SK-N-SH (cell line): ENCODE data around the gene SPOCK1. TPM values are rescaled to one million over a fixed set of nuclear protein-coding genes. Genes with fewer than 3 reads are reported as not detected.

ENCODE experiments used
- CTCF ChIA-PET: fragments of 300-600, 350-600 bp; formaldehyde crosslinking; extraction: SDS; loops from one replicate; lab custom pipeline; 2021; lab: Yijun Ruan, JAX
- POLR2A ChIA-PET: fragments of 350-600 bp; sonication (Branson Sonifier 250); formaldehyde crosslinking; extraction: SDS; loops from one replicate; lab custom pipeline; 2020; ENCODE audit warnings: antibody characterized with exemption, inconsistent platforms; lab: Yijun Ruan, JAX
- DNase-seq: peaks from one replicate; pipeline ENCODE4 v3.0.0; 2012
- H2AFZ ChIP-seq: fragments of 200-600 bp; sonication (generic); 2 replicates; pipeline ENCODE4 v1.8.1; 2016; ENCODE audit warnings: antibody characterized with exemption, mild to moderate bottlenecking, low read depth
- H3F3A ChIP-seq: fragments of 200-600 bp; sonication (generic); replicated peaks from 2 replicates; pipeline ENCODE3; 2016; ENCODE audit warnings: antibody characterized with exemption, mild to moderate bottlenecking; ENCODE audit not compliant: insufficient read depth
- H3K27ac ChIP-seq, 2 experiments: fragments of 200-500 bp in 1 of 2; fragments of 200-600 bp in 1 of 2; sonication (Bioruptor generic) in 1 of 2; sonication (generic), shearing (Covaris generic) in 1 of 2; 2 replicates each; pipeline versions ENCODE4 v1.5.1 to v1.6.1; 2014 to 2016; ENCODE audit warnings: low read depth in 2 of 2, inconsistent platforms in 1 of 2, low read length in 1 of 2, mild to moderate bottlenecking in 1 of 2, mixed read lengths in 1 of 2
- H3K27me3 ChIP-seq: fragments of 200-600 bp; sonication (generic), shearing (Covaris generic); 2 replicates; pipeline ENCODE4 v1.6.1; 2016; ENCODE audit warnings: mixed run types; ENCODE audit not compliant: insufficient read depth
- H3K36me3 ChIP-seq, 2 experiments: fragments of 200-500 bp in 1 of 2; fragments of 200-600 bp in 1 of 2; sonication (Bioruptor generic) in 1 of 2; sonication (generic) in 1 of 2; replicated peaks in 1 of 2; 2 replicates each; pipeline versions ENCODE3 to v1.5.1; 2014 to 2016; ENCODE audit warnings: low read length in 1 of 2, mild to moderate bottlenecking in 1 of 2; ENCODE audit not compliant: insufficient read depth in 2 of 2, control insufficient read depth in 1 of 2
- H3K4me1 ChIP-seq, 2 experiments: fragments of 200-500 bp in 1 of 2; fragments of 200-600 bp in 1 of 2; sonication (Bioruptor generic) in 1 of 2; sonication (generic), shearing (Covaris generic) in 1 of 2; 2 replicates each; pipeline versions ENCODE4 v1.5.1 to v1.6.1; 2014 to 2016; ENCODE audit warnings: low read depth in 1 of 2, low read length in 1 of 2, mixed run types in 1 of 2; ENCODE audit not compliant: insufficient read depth in 2 of 2, control insufficient read depth in 1 of 2
- H3K4me2 ChIP-seq: fragments of 200-600 bp; sonication (generic), shearing (Covaris generic); 2 replicates; pipeline ENCODE4 v1.6.1; 2017; ENCODE audit warnings: mixed run types
- H3K4me3 ChIP-seq, 2 experiments: fragments of 200-500 bp in 1 of 2; fragments of 200-600 bp in 1 of 2; sonication (Bioruptor generic) in 1 of 2; sonication (generic), shearing (Covaris generic) in 1 of 2; 2 replicates each; pipeline versions ENCODE4 v1.5.1 to v1.8.1; 2014 to 2016; ENCODE audit warnings: low read depth in 2 of 2, inconsistent platforms in 1 of 2, low read length in 1 of 2, mild to moderate bottlenecking in 1 of 2, mixed read lengths in 1 of 2, moderate library complexity in 1 of 2
- H3K79me2 ChIP-seq: fragments of 200-600 bp; sonication (generic); 2 replicates; pipeline ENCODE4 v1.8.1; 2017; ENCODE audit warnings: mild to moderate bottlenecking; ENCODE audit not compliant: insufficient read depth
- H3K9ac ChIP-seq: fragments of 200-600 bp; sonication (generic); 2 replicates; pipeline ENCODE4 v1.6.1; 2017; ENCODE audit warnings: mixed run types
- H3K9me2 ChIP-seq: fragments of 200-600 bp; sonication (generic); 2 replicates; pipeline ENCODE4 v1.6.1; 2017; ENCODE audit warnings: mixed run types
- H3K9me3 ChIP-seq: fragments of 200-600 bp; sonication (generic); 2 replicates; pipeline ENCODE4 v1.6.1; 2017; ENCODE audit warnings: mixed run types, mild to moderate bottlenecking, moderate library complexity
- H4K20me1 ChIP-seq: fragments of 200-600 bp; sonication (generic); 2 replicates; pipeline ENCODE4 v1.6.1; 2017; ENCODE audit warnings: mild to moderate bottlenecking, mixed run types; ENCODE audit not compliant: insufficient read depth
- CTCF ChIP-seq: fragments of 200-600 bp; sonication (generic); IDR thresholded peaks from 2 replicates; pipeline ENCODE4 v1.6.1; 2017; ENCODE audit warnings: antibody characterized with exemption, mild to moderate bottlenecking, moderate library complexity
- EP300 ChIP-seq, 2 experiments: IDR thresholded peaks; 2 replicates each; pipeline versions ENCODE4 v1.4.0 to v1.6.1; 2012; ENCODE audit warnings: borderline replicate concordance in 1 of 2, low read depth in 1 of 2, low read length in 1 of 2
- FOSL2 ChIP-seq: IDR thresholded peaks from 2 replicates; pipeline ENCODE4 v1.4.0; 2012; ENCODE audit warnings: low read depth, mild to moderate bottlenecking, moderate library complexity, borderline replicate concordance
- FOXJ3 ChIP-seq: sonication (generic); formaldehyde crosslinking; IDR thresholded peaks from 2 replicates; pipeline ENCODE4 v1.5.1; 2020; ENCODE audit warnings: mild to moderate bottlenecking, missing genetic modification reagents
- FOXM1 ChIP-seq: IDR thresholded peaks from 2 replicates; pipeline ENCODE4 v1.4.0; 2012; ENCODE audit warnings: low read depth, mild to moderate bottlenecking
- IRF3 ChIP-seq: fragments of 150-350 bp; IDR thresholded peaks from 2 replicates; pipeline ENCODE4 v1.6.1; 2016; ENCODE audit warnings: mild to moderate bottlenecking, low read depth, low read length
- JUND ChIP-seq: IDR thresholded peaks from 2 replicates; pipeline ENCODE4 v1.4.0; 2012
- MEF2A ChIP-seq: IDR thresholded peaks from 2 replicates; pipeline ENCODE4 v1.4.0; 2012; ENCODE audit warnings: low read depth, borderline replicate concordance
- MXI1 ChIP-seq: IDR thresholded peaks from 2 replicates; pipeline ENCODE4 v1.6.1; 2012; ENCODE audit warnings: mild to moderate bottlenecking, low read depth, low read length, improper control_type of control experiment
- NFIC ChIP-seq: IDR thresholded peaks from 2 replicates; pipeline ENCODE4 v1.4.0; 2012; ENCODE audit warnings: borderline replicate concordance
- NRF1 ChIP-seq: IDR thresholded peaks from 2 replicates; pipeline ENCODE4 v1.6.1; 2012; ENCODE audit warnings: low read depth, mild to moderate bottlenecking, low read length
- RCOR1 ChIP-seq: fragments of 150-350 bp; IDR thresholded peaks from 2 replicates; pipeline ENCODE4 v1.6.1; 2017; ENCODE audit warnings: antibody characterized with exemption, low read length
- RFX5 ChIP-seq: IDR thresholded peaks from 2 replicates; pipeline ENCODE4 v1.6.1; 2012; ENCODE audit warnings: mild to moderate bottlenecking, improper control_type of control experiment, low read length
- RXRA ChIP-seq: IDR thresholded peaks from 2 replicates; pipeline ENCODE4 v1.4.0; 2012; ENCODE audit warnings: low read depth, mild to moderate bottlenecking, borderline replicate concordance
- SMC3 ChIP-seq: IDR thresholded peaks from 2 replicates; pipeline ENCODE4 v1.6.1; 2012; ENCODE audit warnings: low read depth, low read length, improper control_type of control experiment
- TCF12 ChIP-seq: IDR thresholded peaks from 2 replicates; pipeline ENCODE4 v1.4.0; 2012
- TEAD4 ChIP-seq: IDR thresholded peaks from 2 replicates; pipeline ENCODE4 v1.4.0; 2012; ENCODE audit warnings: mild to moderate bottlenecking, borderline replicate concordance; ENCODE audit not compliant: insufficient read depth
- USF2 ChIP-seq: fragments of 150-350 bp; IDR thresholded peaks from 2 replicates; pipeline ENCODE4 v1.6.1; 2017; ENCODE audit warnings: antibody characterized with exemption, low read length, low read depth, borderline replicate concordance
- ZBTB33 ChIP-seq: IDR thresholded peaks from 2 replicates; pipeline ENCODE4 v1.4.0; 2012; ENCODE audit warnings: low read depth, borderline replicate concordance
- WGBS: methylation state at CpG from one replicate; pipeline ENCODE4 v1.1.6; 2017; ENCODE audit warnings: low lambda C conversion rate; 5-methylcytosine and 5-hydroxymethylcytosine counted together
- polyA plus RNA-seq, 3 experiments: library from polyadenylated mRNA; depleted of rRNA; stranded (reverse); fragments of >200 nt; gene quantifications; 2 replicates each; pipeline ENCODE4 v1.2.3, GENCODE V29; 2012
- TF ChIP-seq, protein P1 (sequence below): IDR thresholded peaks from 2 replicates; pipeline ENCODE4; 2012

Gene SPOCK1
- polyA plus RNA-seq, 1 of the 3 experiments (the other 2 are of a cell fraction), result 11.3 TPM

DNA sequence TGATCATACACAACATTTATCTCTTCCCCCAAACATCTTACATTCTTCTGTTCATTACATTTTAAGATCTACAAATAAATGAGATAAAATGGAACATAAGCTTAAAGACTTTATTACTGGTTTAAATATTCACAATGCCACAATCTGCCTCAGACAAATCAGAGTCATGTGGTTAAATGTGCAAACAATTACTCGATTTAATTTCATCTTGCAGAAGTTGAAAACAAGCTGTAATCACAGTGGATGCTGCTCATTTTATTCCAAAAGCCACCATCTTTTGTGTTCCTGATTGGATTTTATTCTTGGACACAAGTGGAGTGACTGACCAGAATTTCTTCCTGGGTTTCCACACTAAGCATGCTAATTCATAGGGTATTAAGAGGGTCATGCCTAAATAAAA lies 33.2 kb downstream of the SPOCK1 start:
- ChIA-PET POLR2A (no interaction called here), CTCF (interaction anchor here (0.7 to 1.3 kb wide), 6 partner anchors 8 to 145 kb away, joined by 3 to 4 read pairs (median 4); no protein-coding TSS in a partner anchor)
- Histone ChIP-seq H3K4me1 (peaks cover 23 to 28% of the 10 kb centered on the region in 2 experiments), H3K36me3 (peaks cover 0 to 3% of the 10 kb centered on the region in 2 experiments), H3F3A (peaks cover 22% of the 10 kb centered on the region), H3K27ac (no peak overlapping the region; a peak in 1 of 4 replicates), H3K9ac (no peak overlapping the region), H3K79me2 (peaks cover 76% of the 10 kb centered on the region), H3K9me3 (no peaks in the 10 kb centered on the region), H2AFZ (no peak overlapping the region), H3K9me2 (no peaks in the 10 kb centered on the region), H4K20me1 (no peaks in the 10 kb centered on the region), H3K27me3 (no peaks in the 10 kb centered on the region), H3K4me3 (no peak overlapping the region), H3K4me2 (no peak overlapping the region)
- no peak for DNase-seq
- WGBS, result 10% methylated on average over 1 of the region's 1 CpG
- TF ChIP-seq IRF3, result no peak
- no peak for TF ChIP-seq USF2
- TF ChIP-seq CTCF, result no peak
- TF ChIP-seq FOSL2, result no peak
- no peak for TF ChIP-seq JUND
- no peak for TF ChIP-seq FOXJ3 (CRISPR knock-in tag)
- no peak for TF ChIP-seq ZBTB33
- TF ChIP-seq NRF1, result no peak
- no peak for TF ChIP-seq RFX5
- TF ChIP-seq RCOR1, result no peak
- TF ChIP-seq, protein P1, sequence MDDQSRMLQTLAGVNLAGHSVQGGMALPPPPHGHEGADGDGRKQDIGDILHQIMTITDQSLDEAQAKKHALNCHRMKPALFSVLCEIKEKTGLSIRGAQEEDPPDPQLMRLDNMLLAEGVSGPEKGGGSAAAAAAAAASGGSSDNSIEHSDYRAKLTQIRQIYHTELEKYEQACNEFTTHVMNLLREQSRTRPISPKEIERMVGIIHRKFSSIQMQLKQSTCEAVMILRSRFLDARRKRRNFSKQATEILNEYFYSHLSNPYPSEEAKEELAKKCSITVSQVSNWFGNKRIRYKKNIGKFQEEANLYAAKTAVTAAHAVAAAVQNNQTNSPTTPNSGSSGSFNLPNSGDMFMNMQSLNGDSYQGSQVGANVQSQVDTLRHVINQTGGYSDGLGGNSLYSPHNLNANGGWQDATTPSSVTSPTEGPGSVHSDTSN, result no peak
- no peak for TF ChIP-seq TEAD4
- no peak for TF ChIP-seq MXI1
- TF ChIP-seq NFIC, result no peak
- no peak for TF ChIP-seq EP300 (IDR thresholded peaks at IDR 0.05; ENCODE audit: borderline replicate concordance in 1 of 2, low read depth in 1 of 2, low read length in 1 of 2)
- no peak for TF ChIP-seq FOXM1
- no peak for TF ChIP-seq MEF2A
- no peak for TF ChIP-seq TCF12
- no peak for TF ChIP-seq RXRA
- TF ChIP-seq SMC3, result no peak
